Activated T-cell treated with anti-CD3 and anti-CD28 coated beads, Interleukin-2, amount 50 U/mL, for 4 hours (primary cell): ENCODE data around the gene CD81. TPM values are rescaled to one million over a fixed set of nuclear protein-coding genes. Genes with fewer than 3 reads are reported as not detected.

ENCODE experiments used
- ATAC-seq, 2 donors: fragments of 200-7000 bp; cut with Tn5 transposase; one replicate each; pipeline ENCODE4 v1.10.0; 2021
- DNase-seq: peaks from one replicate; pipeline ENCODE4 v3.0.0-alpha.2; 2020
- H3K27me3 Mint-ChIP-seq: one replicate; pipeline ENCODE4 v1.8.0; 2021; ENCODE audit warnings: low read depth, mixed read lengths
- H3K36me3 Mint-ChIP-seq: one replicate; pipeline ENCODE4 v1.8.0; 2022; ENCODE audit warnings: mixed read lengths; ENCODE audit not compliant: insufficient read depth
- H3K4me1 Mint-ChIP-seq: one replicate; pipeline ENCODE4 v1.8.0; 2021; ENCODE audit warnings: low read depth, mixed read lengths
- H3K4me3 Mint-ChIP-seq: one replicate; pipeline ENCODE4 v1.8.0; 2021; ENCODE audit warnings: mild to moderate bottlenecking, moderate library complexity, mixed read lengths
- H3K9me3 Mint-ChIP-seq: one replicate; pipeline ENCODE4 v1.8.0; 2021; ENCODE audit warnings: mixed read lengths
- total RNA-seq, 3 donors: library from RNA; stranded (reverse); gene quantifications; one replicate each; pipeline ENCODE4 v1.2.1, GENCODE V29; 2021

Gene CD81
- total RNA-seq, 3 donors from 2014 or later: 205 to 227 (median 209) TPM

GRCh38 chr11:2442589-2442988 lies 65.5 kb downstream of the CD81 start:
- no peaks in the 10 kb centered on the region for H3K27me3 Mint-ChIP-seq
- no peak overlapping the region for H3K4me3 Mint-ChIP-seq
- ATAC-seq (peak in 1 of 2 donors; percentile 23), DNase-seq (no peak)
- no peaks in the 10 kb centered on the region for H3K9me3 Mint-ChIP-seq
- H3K4me1 Mint-ChIP-seq: peaks cover 28% of the 10 kb centered on the region
- H3K36me3 Mint-ChIP-seq: no peaks in the 10 kb centered on the region

- H3K27me3 Mint-ChIP-seq: no peaks in the 10 kb centered on the region
- no peaks in the 10 kb centered on the region for H3K36me3 Mint-ChIP-seq
- H3K9me3 Mint-ChIP-seq: no peaks in the 10 kb centered on the region
- DNase-seq (no peak), ATAC-seq (no peak)
- H3K4me3 Mint-ChIP-seq: peak overlapping the region; percentile 22
- peaks cover 30% of the 10 kb centered on the region for H3K4me1 Mint-ChIP-seq
These were observed 66.3 kb downstream of the CD81 start for GRCh38 chr11:2443406-2443805.

GRCh38 chr11:2443881-2444820 lies 67.0 kb downstream of the CD81 start, which contains the start of gene TRPM5:
TSS of gene TRPM5 (minus strand) at chr11:2444514. CDS start at chr11:2423036, 21,478 bp downstream.
- H3K27me3 Mint-ChIP-seq: no peaks in the 10 kb centered on the region
- peak; percentile 20 to 34 for ATAC-seq
- H3K36me3 Mint-ChIP-seq: no peaks in the 10 kb centered on the region
- H3K4me3 Mint-ChIP-seq: peak within 1 kb of the TSS; percentile 86
- peak; percentile 82 for DNase-seq
- no peaks in the 10 kb centered on the region for H3K9me3 Mint-ChIP-seq
- H3K4me1 Mint-ChIP-seq: peaks cover 33% of the 10 kb centered on the region

GRCh38 chr11:2444821-2445745 lies 68.0 kb downstream of the CD81 start, which contains the start of gene KCNQ1:
TSS of gene KCNQ1 (plus strand) at chr11:2445008. CDS start at chr11:2445099, 91 bp downstream.
- no peak for DNase-seq
- Mint-ChIP-seq H3K36me3 (no peaks in the 10 kb centered on the region), H3K4me3 (peak within 1 kb of the TSS; percentile 86), H3K9me3 (no peaks in the 10 kb centered on the region), H3K4me1 (peaks cover 33% of the 10 kb centered on the region), H3K27me3 (no peaks in the 10 kb centered on the region)
- ATAC-seq: peak; percentile 58 to 67

- DNase-seq (no peak), ATAC-seq (no peak)
- H3K9me3 Mint-ChIP-seq: no peaks in the 10 kb centered on the region
- H3K36me3 Mint-ChIP-seq: no peaks in the 10 kb centered on the region
- peak overlapping the region; percentile 86 for H3K4me3 Mint-ChIP-seq
- H3K27me3 Mint-ChIP-seq: no peaks in the 10 kb centered on the region
- H3K4me1 Mint-ChIP-seq: peaks cover 33% of the 10 kb centered on the region
These were observed 68.8 kb downstream of the CD81 start for GRCh38 chr11:2445746-2446551.

- peaks cover 33% of the 10 kb centered on the region for H3K4me1 Mint-ChIP-seq
- ATAC-seq: no peak
- H3K36me3 Mint-ChIP-seq: no peaks in the 10 kb centered on the region
- no peak for DNase-seq
- H3K9me3 Mint-ChIP-seq: no peaks in the 10 kb centered on the region
- H3K27me3 Mint-ChIP-seq: no peaks in the 10 kb centered on the region
- peak overlapping the region; percentile 71 for H3K4me3 Mint-ChIP-seq
These were observed 69.6 kb downstream of the CD81 start for GRCh38 chr11:2446590-2447252.

Other genes starting within 250 kb of the CD81 start
- 10 to 100 TPM in 1 of 3 donors, 1 to 10 TPM in 2; 4.6 to 12.5 (median 5.7) TPM for gene IGF2, start 237.9 kb upstream of the CD81 start, total RNA-seq
- not detected for gene INS, start 216.1 kb upstream of the CD81 start, total RNA-seq
- not detected for gene TH, start 205.5 kb upstream of the CD81 start, total RNA-seq
- gene ASCL2, start 106.7 kb upstream of the CD81 start, total RNA-seq: 1 to 10 TPM; 1.2 to 2.4 (median 1.7) TPM
- gene C11orf21, start 75.4 kb upstream of the CD81 start, total RNA-seq: 1 to 10 TPM; 1.3 to 2.9 (median 1.8) TPM
- gene TSPAN32, start 75.3 kb upstream of the CD81 start, total RNA-seq: 1 to 10 TPM; 2.9 to 4.6 (median 4.3) TPM
- gene TSSC4, start 23.4 kb downstream of the CD81 start, total RNA-seq: 100 to 1,000 TPM; 119 to 127 (median 122) TPM
- not detected for gene TRPM5, start 67.2 kb downstream of the CD81 start, total RNA-seq
- gene KCNQ1, start 67.7 kb downstream of the CD81 start, total RNA-seq: 1 to 10 TPM; 2.3 to 3.0 (median 2.8) TPM